ENCODE measurements around the gene CLIP4.

CLIP4 gene

GRCh38 chr2:29071032-29071975, 43.9 kb upstream of the CLIP4 start:
- POLR2A ChIA-PET = no interaction called here
- no peak overlapping the region for H3K4me3 ChIP-seq (ENCODE audit: low read depth, low read length)
- CTCF ChIA-PET = no interaction called here
- TF ChIP-seq, protein P1, sequence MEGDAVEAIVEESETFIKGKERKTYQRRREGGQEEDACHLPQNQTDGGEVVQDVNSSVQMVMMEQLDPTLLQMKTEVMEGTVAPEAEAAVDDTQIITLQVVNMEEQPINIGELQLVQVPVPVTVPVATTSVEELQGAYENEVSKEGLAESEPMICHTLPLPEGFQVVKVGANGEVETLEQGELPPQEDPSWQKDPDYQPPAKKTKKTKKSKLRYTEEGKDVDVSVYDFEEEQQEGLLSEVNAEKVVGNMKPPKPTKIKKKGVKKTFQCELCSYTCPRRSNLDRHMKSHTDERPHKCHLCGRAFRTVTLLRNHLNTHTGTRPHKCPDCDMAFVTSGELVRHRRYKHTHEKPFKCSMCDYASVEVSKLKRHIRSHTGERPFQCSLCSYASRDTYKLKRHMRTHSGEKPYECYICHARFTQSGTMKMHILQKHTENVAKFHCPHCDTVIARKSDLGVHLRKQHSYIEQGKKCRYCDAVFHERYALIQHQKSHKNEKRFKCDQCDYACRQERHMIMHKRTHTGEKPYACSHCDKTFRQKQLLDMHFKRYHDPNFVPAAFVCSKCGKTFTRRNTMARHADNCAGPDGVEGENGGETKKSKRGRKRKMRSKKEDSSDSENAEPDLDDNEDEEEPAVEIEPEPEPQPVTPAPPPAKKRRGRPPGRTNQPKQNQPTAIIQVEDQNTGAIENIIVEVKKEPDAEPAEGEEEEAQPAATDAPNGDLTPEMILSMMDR (IDR thresholded peaks at IDR 0.05; ENCODE audit: insufficient read depth, low read length, missing control alignments) = no peak
- DNase-seq (ENCODE audit: low read depth, low spot score) = no peak

GRCh38 chr2:29072251-29072650, 43.0 kb upstream of the CLIP4 start:
- DNase-seq (ENCODE audit: low read depth, low spot score) = no peak
- CTCF ChIA-PET = no interaction called here
- POLR2A ChIA-PET = no interaction called here
- TF ChIP-seq, protein P1 (IDR thresholded peaks at IDR 0.05; ENCODE audit: insufficient read depth, low read length, missing control alignments) = no peak
- H3K4me3 ChIP-seq (ENCODE audit: low read depth, low read length) = no peak overlapping the region

DNA sequence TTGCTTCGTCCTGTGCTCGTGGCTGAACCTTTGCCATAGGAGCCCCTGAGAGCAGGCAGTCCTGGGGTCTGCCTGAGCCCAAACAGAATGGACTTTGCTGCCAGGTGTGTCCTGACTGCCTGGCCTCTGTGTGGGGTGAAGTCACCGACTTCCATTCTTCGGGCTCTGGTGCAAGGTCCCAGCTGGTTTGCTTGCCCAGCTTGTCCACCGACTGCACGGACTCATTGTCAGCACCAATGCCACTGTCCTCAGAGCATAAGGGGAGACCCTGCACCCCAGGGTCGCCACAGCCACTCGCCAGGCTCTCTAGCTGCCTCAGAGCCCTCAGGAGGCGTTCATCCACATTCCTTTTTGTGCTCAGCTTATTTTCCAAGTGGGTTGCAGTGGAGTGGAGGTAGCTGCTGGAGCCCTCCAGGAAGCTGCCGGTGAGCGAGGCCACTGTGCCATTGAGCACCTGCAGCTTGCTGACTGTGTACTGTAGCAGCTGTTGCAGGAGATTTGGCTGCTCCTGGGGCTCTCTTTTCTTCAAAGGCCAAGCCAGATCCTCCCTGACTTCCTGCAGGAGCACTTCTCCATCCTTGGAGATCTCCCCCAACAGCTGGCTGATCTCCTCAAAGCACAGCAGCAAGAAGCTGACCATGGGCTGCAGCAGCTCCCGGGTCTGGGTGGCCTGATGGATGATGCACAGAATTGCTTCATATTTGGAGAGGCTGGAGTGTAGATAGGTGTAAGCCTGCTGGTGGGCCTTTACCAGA, 42.1 kb upstream of the CLIP4 start:
- DNase-seq (ENCODE audit: low read depth, low spot score) = no peak
- ChIA-PET POLR2A (no interaction called here), CTCF (no interaction called here)
- TF ChIP-seq, protein P1 (IDR thresholded peaks at IDR 0.05; ENCODE audit: insufficient read depth, low read length, missing control alignments) = no peak
- H3K4me3 ChIP-seq (ENCODE audit: low read depth, low read length) = no peak overlapping the region

DNA sequence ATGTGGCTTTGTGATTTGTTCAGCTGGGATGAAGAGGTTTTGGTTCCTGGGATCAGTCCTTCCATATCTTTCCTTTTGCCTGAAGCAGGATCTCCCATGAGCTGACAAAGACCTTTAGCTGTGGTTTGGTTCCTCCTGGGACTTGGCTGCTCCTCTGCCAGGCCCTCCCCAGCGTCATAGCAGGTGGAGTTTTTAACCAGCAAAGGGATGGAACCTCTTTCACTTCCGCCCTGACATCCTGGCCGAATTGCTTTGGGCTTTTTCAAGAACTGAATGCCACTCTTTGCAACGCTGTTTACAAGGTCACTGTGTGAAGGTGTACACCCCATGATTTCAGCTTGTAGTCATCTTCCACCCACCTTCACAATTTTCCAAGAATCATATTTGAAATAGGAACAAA, 41.3 kb upstream of the CLIP4 start:
- TF ChIP-seq, protein P1 (IDR thresholded peaks at IDR 0.05; ENCODE audit: insufficient read depth, low read length, missing control alignments) = no peak
- ChIA-PET CTCF (no interaction called here), POLR2A (no interaction called here)
- no peak for DNase-seq (ENCODE audit: low read depth, low spot score)
- no peak overlapping the region for H3K4me3 ChIP-seq (ENCODE audit: low read depth, low read length)

DNA sequence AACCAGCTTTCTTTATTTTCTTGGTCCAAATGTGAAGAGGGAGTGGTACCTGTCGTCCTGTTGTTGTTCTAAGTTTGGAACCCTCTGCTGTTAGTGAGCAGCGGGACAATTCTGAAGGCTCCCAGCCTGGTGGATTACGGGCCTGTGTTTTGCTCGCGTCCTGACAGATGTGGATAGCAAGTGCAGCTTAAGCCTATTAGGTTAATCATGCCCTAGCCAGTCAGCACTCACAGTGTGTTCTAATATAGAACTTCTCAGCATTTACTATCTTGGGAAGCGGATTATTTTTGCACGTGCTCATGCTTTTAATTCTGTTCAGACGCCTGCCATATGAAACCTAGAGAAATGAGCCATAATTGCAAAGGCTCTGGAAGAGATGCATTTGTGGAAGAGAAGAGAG, 40.8 kb upstream of the CLIP4 start, which contains the start of gene PCARE:
TSS of gene PCARE (minus strand) at position 113 of the 400 bp plus-strand sequence. CDS start 262 bp downstream, outside the sequence.
- H3K4me3 ChIP-seq (ENCODE audit: low read depth, low read length) = no peak within 1 kb of the TSS
- ChIA-PET CTCF (no interaction called here), POLR2A (no interaction called here)
- TF ChIP-seq, protein P1 (IDR thresholded peaks at IDR 0.05; ENCODE audit: insufficient read depth, low read length, missing control alignments) = no peak
- no peak for DNase-seq (ENCODE audit: low read depth, low spot score)

Data from AG04449 (cell line).